HG03139 (cell line): Measurements from ENCODE around the gene KCNJ5.

Experiments
- ATAC-seq: cut with Tn5 transposase; IDR thresholded peaks from one replicate; pipeline ENCODE4 v1.9.1; 2021; ENCODE audit not compliant: unreplicated experiment

Gene KCNJ5

DNA sequence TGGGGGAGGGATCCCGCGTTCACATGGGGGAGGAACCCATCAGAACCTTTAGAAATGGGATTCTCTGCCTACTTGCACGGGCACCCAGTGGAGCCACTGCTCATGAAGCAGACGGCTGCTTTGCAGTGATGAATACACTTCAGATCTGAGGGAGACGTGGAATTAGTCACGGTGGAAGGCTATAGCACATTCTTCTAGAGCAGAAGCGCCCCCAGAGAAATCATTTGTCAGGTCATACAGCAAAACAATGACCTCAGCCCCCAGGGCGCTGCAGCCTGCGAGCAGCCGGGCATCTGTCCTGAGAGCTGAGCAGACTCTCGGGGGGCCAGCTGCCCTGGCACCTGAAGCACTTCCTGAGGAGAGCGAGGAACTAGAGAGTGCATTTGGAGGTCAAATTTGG lies 38.8 kb downstream of the KCNJ5 start:
- no peak for ATAC-seq

DNA sequence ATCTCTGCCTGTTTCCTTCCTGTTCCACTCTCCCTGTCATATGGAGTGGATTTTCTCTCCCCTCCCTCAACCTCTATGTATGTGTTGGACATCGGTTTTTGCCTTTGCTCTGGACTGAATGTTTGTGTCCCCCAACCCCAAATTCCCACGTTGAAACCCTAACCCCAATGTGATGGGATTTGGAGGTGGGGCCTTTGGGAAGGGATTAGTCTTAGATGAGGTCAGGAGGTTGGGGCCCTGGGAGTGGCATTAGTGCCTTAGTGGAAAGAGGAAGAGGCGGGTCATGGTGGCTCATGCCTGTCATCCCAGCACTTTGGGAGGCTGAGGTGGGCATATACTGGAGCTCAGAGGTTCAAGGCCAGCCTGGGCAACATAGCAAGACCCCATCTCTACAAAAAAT lies 39.9 kb downstream of the KCNJ5 start:
- no peak for ATAC-seq

- no peak for ATAC-seq
These were observed 40.5 kb downstream of the KCNJ5 start for GRCh38 chr11:128931668-128932067.

GRCh38 chr11:128933481-128934178 lies 42.5 kb downstream of the KCNJ5 start:
- ATAC-seq: no peak

- no peak for ATAC-seq
These were observed 43.2 kb downstream of the KCNJ5 start for GRCh38 chr11:128934351-128934750.

DNA sequence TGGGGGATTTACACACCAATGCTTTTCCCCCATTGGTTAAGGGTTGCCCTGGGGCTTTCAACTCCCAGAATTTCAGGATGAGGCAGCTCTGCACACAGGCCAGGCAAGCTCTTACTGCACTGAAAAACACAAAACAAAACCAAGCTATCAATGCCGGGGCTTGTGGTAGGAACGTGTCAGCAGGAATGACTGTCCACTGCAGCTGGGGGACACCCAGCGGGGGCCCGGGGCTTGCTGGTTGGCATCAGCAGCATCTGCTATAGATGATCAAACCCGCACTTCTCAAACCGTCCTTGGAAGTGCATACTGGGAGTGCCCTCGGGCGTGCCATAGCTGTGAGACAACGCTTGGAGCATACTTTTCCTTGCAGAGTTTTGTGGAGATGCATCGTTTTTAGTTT lies 43.8 kb downstream of the KCNJ5 start:
- ATAC-seq: no peak

DNA sequence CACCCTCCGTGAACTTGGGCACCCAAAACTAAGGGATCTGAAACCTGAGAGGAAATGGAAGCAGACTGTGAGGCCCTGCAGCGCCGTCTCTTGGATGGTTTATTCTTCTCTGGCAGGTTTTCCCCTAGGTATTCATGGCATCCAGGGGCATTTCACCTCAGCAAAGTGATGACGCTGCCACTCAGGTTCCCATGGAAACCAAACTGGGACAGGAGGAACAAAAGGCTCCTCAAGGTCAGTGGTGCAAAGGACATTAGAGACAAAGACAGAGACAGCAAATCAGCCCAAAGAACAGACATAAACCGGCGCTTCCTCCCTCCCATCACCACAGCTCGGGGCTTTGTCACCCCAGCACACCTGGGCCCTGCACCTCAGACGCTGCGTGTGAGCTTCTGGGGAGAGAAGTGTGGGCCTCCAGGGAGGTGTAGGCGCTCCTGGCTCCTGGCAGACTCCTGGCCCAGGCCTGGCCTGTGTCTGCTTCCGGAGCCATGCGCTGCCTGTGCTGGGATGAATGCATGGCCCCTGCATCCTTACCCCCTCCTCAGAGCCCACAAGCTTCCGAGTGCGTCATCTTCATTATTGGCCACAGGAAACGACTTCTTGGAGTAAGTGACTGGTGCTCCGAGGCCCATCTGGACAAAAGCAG lies 45.6 kb downstream of the KCNJ5 start:
- ATAC-seq: no peak

DNA sequence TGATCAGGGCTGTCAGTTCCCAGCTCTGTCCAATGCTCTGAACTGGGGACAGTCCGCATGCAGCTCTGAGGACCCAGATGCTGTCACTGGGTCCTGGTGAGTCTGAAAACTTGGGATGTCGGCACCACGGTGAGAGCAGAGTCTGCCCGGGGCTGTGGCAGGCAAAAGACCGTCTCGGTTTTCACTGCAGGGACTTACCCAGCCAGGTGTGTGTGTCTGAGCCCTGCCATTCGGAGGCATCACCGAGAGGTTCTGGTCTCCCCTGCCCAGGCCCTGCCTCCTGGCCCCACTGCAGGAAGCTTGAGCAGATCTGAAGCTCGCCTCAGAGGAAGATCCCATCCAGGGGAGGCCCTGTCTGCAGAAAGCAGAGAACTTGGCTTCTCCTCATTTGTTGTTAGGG lies 46.3 kb downstream of the KCNJ5 start:
- no peak for ATAC-seq

DNA sequence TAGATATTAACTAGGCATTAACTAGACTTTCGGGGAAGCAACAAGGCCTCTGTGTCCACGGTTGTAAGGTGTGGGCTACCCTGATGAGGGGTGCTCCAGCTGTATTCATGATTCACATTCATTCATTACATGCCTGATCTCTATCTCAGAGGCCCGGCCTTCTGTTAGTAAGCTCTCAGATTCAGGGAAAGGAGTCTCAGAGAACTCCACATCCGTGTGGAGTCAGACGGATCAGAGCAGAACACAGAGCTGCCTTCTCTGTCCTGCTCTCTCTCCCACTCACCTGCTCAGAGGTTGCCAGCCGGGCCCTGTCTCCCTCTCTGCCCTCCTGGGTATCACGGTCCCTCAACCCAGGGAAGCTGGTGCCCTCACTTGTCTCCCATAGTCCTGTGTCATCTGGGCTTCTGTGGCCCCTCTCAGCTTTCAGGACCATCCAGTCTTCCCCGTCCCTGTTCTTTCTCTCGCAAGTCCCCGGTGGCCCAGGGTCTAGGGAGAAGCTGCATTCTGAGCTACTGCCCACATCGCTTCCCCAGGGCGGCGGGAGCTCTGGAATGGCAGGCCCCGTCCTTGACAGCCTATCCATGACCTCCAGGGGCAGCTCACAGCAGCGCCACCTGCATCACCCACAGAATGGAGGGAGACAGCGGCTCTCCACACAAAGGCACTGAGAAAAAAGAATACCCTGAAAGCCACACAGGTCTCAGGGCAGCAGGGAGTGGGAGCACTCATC lies 47.2 kb downstream of the KCNJ5 start:
- no peak for ATAC-seq

DNA sequence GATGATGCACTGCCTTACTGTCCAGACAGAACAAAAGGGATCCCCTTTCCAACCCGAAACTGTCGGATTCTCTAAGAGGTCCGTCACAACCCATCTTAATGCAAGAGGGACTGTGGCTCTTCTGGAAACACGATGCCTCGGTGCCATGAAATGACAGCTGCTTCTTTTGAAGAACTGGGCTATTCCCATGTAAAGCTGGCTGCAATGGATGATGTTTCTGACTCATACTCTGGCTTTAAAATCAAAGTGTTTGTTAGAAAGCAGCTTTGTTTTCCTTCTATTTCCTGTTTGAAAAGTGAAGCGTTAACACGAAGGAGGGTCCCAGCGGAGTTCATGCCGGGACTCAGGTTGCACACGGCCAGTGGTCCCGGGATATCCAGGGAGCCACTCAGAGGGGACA lies 48.4 kb downstream of the KCNJ5 start:
- no peak for ATAC-seq

DNA sequence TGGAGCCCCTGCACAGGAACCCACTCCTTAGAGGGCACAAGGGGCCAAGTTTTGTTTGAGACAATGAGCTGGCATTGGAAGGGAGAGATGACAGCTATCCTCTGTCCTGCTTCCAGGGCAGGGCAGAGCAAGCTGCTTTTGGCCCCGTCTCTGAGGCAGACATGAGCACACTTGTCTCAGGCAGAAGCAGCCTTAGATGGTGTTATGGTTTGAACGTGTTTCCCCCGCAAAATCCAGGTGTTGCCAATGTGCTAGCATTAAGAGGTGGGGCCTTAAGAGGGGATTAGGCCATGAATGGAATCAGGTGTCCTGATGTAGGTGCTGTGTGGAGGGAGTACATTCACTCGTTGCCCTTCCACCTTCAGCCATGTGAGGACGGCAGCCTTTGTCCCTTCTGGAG lies 49.0 kb downstream of the KCNJ5 start:
- ATAC-seq: no peak

- no peak for ATAC-seq
These were observed 49.4 kb downstream of the KCNJ5 start for GRCh38 chr11:128940603-128941002.

- ATAC-seq: no peak
These were observed 50.0 kb downstream of the KCNJ5 start for GRCh38 chr11:128941110-128941509.

- ATAC-seq: no peak
These were observed 50.6 kb downstream of the KCNJ5 start for GRCh38 chr11:128941573-128942271.

DNA sequence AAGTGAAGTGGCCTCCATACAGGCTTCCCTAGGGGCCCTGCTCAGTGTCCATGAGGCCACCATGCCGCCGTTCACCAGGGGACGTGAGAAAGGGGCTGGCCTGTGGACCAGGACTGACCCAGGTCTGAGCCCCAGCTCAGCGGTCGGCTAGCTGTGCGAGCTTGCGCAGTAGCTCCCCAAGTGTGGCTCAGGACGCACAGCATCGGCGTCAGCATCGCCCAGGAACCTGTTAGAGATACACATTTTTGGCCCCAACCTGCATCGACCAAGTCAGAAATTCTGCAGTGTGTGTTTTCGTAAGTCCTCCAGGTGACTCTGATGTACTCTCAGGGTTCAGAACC lies 51.1 kb downstream of the KCNJ5 start:
- no peak for ATAC-seq

DNA sequence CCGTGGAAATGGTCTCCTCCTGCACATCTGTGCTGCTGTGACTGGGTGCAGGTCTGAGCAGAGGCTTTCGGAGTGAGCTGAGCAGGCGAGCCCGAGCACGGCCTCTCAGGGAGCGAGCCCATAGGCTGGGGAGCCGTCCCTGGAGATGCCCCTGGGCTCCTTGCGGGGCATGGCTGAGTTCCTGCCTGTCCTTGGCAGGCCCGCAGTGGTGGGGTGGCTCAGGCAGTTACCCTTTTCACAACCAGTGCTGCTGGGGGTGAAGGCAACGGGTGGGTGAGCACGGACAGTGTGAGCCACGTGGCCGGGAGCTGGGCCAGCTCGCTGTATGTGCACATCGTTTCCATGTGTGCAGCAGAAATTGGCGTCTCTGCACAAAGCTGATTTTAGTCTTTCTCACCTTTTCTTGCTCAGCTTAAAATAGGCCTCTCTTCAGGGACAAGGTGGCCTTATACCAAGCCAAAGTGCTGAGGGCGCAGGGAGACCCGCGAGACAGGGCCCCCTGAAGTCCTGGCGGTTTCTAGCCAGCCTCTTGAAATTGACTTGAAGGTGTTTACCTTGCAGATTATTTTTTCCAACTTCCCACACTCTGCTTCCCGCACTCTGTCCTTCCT lies 51.8 kb downstream of the KCNJ5 start, which contains the start of gene TP53AIP1:
TSS of gene TP53AIP1 (minus strand) at position 55 of the 611 bp plus-strand sequence. CDS start 5,053 bp downstream, outside the sequence.
- ATAC-seq: no peak

GRCh38 chr11:128943428-128943976 lies 52.3 kb downstream of the KCNJ5 start:
- no peak for ATAC-seq

DNA sequence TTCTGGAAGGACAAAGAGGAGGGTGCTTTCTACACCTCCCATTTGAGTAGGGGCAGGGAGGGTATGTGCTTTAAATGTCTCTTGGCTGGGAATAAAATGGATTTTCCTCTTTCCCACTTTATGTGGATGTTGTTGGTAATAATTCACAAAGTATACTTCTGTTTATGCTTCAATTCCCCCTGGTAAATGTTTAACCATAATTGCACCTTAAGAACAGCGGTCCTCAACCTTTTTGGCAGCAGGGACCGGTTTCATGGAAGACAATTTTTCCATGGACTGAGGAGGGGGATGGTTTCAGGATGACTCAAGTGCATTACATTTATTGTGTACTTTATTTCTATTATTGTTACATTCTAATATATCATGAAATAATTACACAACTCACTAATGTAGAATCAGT lies 55.5 kb downstream of the KCNJ5 start:
- ATAC-seq: no peak

DNA sequence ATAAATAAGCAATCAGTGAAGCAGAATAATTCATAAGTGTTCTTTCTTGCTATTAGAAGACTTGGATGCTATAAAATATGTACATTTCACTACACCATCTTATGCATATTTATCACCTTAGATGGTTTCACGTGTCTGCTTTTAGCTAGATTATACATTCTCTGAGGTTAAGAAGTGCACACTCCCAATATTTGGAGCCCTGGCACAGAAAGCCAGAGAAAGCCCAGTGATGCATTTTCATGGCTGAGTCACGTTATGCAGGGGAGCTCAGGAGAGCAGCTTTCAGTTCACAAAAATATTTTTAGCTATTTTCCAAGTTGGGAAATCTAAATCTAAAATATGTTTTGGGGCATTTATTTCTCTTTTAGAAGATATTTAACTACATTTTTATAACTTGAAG lies 56.6 kb downstream of the KCNJ5 start:
- ATAC-seq: no peak

DNA sequence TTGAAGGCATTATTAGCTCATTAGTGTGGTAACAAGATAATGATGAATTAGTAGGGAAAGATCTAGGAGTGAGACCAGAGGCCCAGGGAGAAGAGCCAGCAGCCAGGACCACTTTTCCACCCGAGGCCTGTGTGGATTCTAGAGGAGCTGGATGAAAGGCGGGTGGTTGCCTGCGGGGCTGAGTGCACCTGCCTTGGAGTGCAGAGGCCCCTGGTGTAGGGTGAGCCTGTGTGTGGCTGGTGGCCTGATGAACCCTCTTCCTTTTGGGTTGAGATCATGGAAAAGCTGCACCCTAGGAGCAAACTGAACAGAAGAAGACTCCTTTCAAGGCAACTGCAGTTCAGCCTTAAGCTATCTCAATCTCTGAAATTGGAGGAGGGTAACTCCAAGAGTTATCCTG lies 57.4 kb downstream of the KCNJ5 start:
- ATAC-seq: no peak
